K562 (cell line): ENCODE data around the gene FSTL4. TPM values are rescaled to one million over a fixed set of nuclear protein-coding genes. Genes with fewer than 3 reads are reported as not detected.

ENCODE experiments used
- ATAC-seq: fragments of 200-7000 bp; cut with Tn5 transposase; 3 replicates; pipeline ENCODE4 v1.9.1; 2020; ENCODE audit warnings: moderate library complexity
- BruUV-seq: library from RNA; stranded (reverse); fragments of 400-500 nt; replicated peaks from 2 replicates; lab custom pipeline; 2021; lab: Mats Ljungman, UMichigan
- CTCF ChIA-PET: fragments of 300-600 bp; formaldehyde crosslinking; extraction: SDS; loops from one replicate; lab custom pipeline; 2021; ENCODE audit warnings: low intra/inter-chr PET ratio; lab: Yijun Ruan, JAX
- POLR2A ChIA-PET: fragments of 300-600, 350-650 bp; sonication (Branson Sonifier 250); formaldehyde crosslinking; extraction: SDS; loops from one replicate; lab custom pipeline; 2021; ENCODE audit warnings: antibody characterized with exemption, inconsistent platforms; lab: Yijun Ruan, JAX
- DNase-seq, 4 experiments: peaks; one replicate each; pipeline versions ENCODE4 v3.0.0 to v3.0.0-alpha.2; 2011 to 2018; ENCODE audit warnings: low spot score in 3 of 4, mixed read lengths in 3 of 4; ENCODE audit errors: extremely low read depth in 1 of 4
- FAIRE-seq: peaks from 2 replicates; lab custom pipeline; 2011; peaks lifted over from hg19 to GRCh38; lab: Jason Lieb, UNC
- H2AFZ ChIP-seq: 2 replicates; pipeline ENCODE4 v1.6.0; 2011; ENCODE audit warnings: low read depth, low read length, control low read depth, inconsistent platforms
- H3K27ac ChIP-seq: fragments of 200-600 bp; 3 replicates; pipeline ENCODE4 v1.8.0; 2011; ENCODE audit warnings: low read depth, mild to moderate bottlenecking, control low read depth, inconsistent platforms, low read length, moderate library complexity, mixed read lengths; ENCODE audit errors: extremely low read depth
- H3K27me3 ChIP-seq, 2 experiments: fragments of 300-600 bp in 1 of 2; 2 replicates in 1 of 2; 3 replicates in 1 of 2; pipeline versions ENCODE4 v1.6.0 to v1.8.0; 2011; ENCODE audit warnings: inconsistent platforms in 2 of 2, low read length in 2 of 2, mild to moderate bottlenecking in 1 of 2, mixed read lengths in 1 of 2, moderate library complexity in 1 of 2; ENCODE audit not compliant: control insufficient read depth in 2 of 2, insufficient read depth in 2 of 2
- H3K36me3 ChIP-seq: fragments of 300-600 bp; 3 replicates; pipeline ENCODE4 v1.8.0; 2011; ENCODE audit warnings: mild to moderate bottlenecking, low read length, inconsistent platforms; ENCODE audit not compliant: control insufficient read depth, insufficient read depth
- H3K4me1 ChIP-seq, 2 experiments: fragments of 200-600 bp in 1 of 2; replicated peaks in 1 of 2; 2 replicates in 1 of 2; 3 replicates in 1 of 2; pipeline versions ENCODE4 v1.5.1 to v1.8.0; 2011; ENCODE audit warnings: inconsistent platforms in 2 of 2, low read length in 2 of 2, mild to moderate bottlenecking in 1 of 2, mixed read lengths in 1 of 2, moderate library complexity in 1 of 2; ENCODE audit not compliant: control insufficient read depth in 2 of 2, insufficient read depth in 2 of 2
- H3K4me2 ChIP-seq: 2 replicates; pipeline ENCODE4 v1.6.1; 2011; ENCODE audit warnings: low read length, control low read depth, inconsistent platforms, mixed read lengths; ENCODE audit not compliant: insufficient read depth
- H3K4me3 ChIP-seq: fragments of 200-600 bp; sonication (generic), shearing (Covaris generic); 2 replicates; pipeline ENCODE4 v1.5.1; 2016; ENCODE audit warnings: control low read depth, inconsistent platforms
- H3K79me2 ChIP-seq: fragments of 200-600 bp; 3 replicates; pipeline ENCODE4 v1.8.0; 2011; ENCODE audit warnings: low read length, inconsistent platforms; ENCODE audit not compliant: control insufficient read depth, insufficient read depth
- H3K9ac ChIP-seq, 2 experiments: 2 replicates each; pipeline versions ENCODE4 v1.6.0 to v1.6.1; 2011; ENCODE audit warnings: low read depth in 2 of 2, low read length in 2 of 2, control low read depth in 1 of 2, inconsistent platforms in 1 of 2, mild to moderate bottlenecking in 1 of 2, mixed read lengths in 1 of 2; ENCODE audit not compliant: insufficient read depth in 1 of 2
- H3K9me1 ChIP-seq: one replicate; pipeline ENCODE4 v1.6.0; 2011; ENCODE audit warnings: inconsistent platforms, mild to moderate bottlenecking, low read length, moderate library complexity; ENCODE audit not compliant: control insufficient read depth, insufficient read depth
- H3K9me3 ChIP-seq: replicated peaks from 2 replicates; pipeline ENCODE4 v1.5.1; 2011; ENCODE audit warnings: low read depth, low read length, inconsistent platforms; ENCODE audit not compliant: control insufficient read depth, insufficient read depth
- H4K20me1 ChIP-seq: replicated peaks from 2 replicates; pipeline ENCODE4 v1.6.1; 2011; ENCODE audit warnings: low read length, inconsistent platforms, mixed read lengths; ENCODE audit not compliant: control insufficient read depth, insufficient read depth
- ARHGAP35 ChIP-seq: fragments of 450-650 bp; IDR thresholded peaks from 2 replicates; pipeline ENCODE4 v1.6.1; 2018; ENCODE audit not compliant: partially characterized antibody
- CLOCK ChIP-seq: fragments of 250-450 bp; sonication (Bioruptor Pico); IDR thresholded peaks from 2 replicates; pipeline ENCODE4 v1.4.0; 2020; ENCODE audit warnings: mild to moderate bottlenecking, moderate library complexity, borderline replicate concordance
- EP400 ChIP-seq: fragments of 450-650 bp; IDR thresholded peaks from 2 replicates; pipeline ENCODE4 v1.6.1; 2017; ENCODE audit warnings: antibody characterized with exemption, mild to moderate bottlenecking, moderate library complexity
- GTF3C2 ChIP-seq: IDR thresholded peaks from 3 replicates; pipeline ENCODE4 v1.6.1; 2011; ENCODE audit warnings: borderline replicate concordance, mild to moderate bottlenecking, moderate library complexity; ENCODE audit not compliant: insufficient read length; ENCODE audit errors: extremely low read depth
- KLF10 ChIP-seq: fragments of 250-450 bp; sonication (Bioruptor Pico); IDR thresholded peaks from 2 replicates; pipeline ENCODE4 v1.6.1; 2021; ENCODE audit warnings: matching md5 sums
- ZNF232 ChIP-seq: sonication (generic); formaldehyde crosslinking; IDR thresholded peaks from 2 replicates; pipeline ENCODE4 v1.8.0; 2022; ENCODE audit warnings: mild to moderate bottlenecking, missing genetic modification reagents
- WGBS: fragments of 100-300 bp; shearing (Covaris generic); methylation state at CpG from one replicate; pipeline ENCODE4 v1.1.6; 2016; ENCODE audit warnings: low coverage, mixed read lengths; ENCODE audit not compliant: insufficient coverage; ENCODE audit errors: missing lambda C conversion rate; 5-methylcytosine and 5-hydroxymethylcytosine counted together
- in situ Hi-C: fragments of 300-500 bp; cut with MboI; formaldehyde crosslinking; loops from 4 replicates; pipeline ENCODE4 v1.15.0; 2018; ENCODE audit warnings: inconsistent platforms, mixed read lengths
- intact Hi-C: fragments of 100-400 bp; cut with micrococcal nuclease; formaldehyde crosslinking; loops from 2 replicates; pipeline ENCODE4 v1.14.2; 2022
- polyA plus RNA-seq, 8 experiments: library from polyadenylated mRNA; depleted of rRNA in 4 of 8; stranded (reverse) in 5 of 8; unstranded in 3 of 8; fragments of >200 nt; fragmentation: Nextera tagmentation in 2 of 8; fragmentation: Illumina TruSeq in 1 of 8; extraction: Ambion mirVana in 2 of 8; extraction: Trizol in 1 of 8; gene quantifications; 2 replicates each; pipeline versions ENCODE4 v1.2.1 to v1.2.3, GENCODE V29; 2011 to 2014; ENCODE audit warnings: inconsistent platforms in 1 of 8, missing spikeins in 1 of 8
- total RNA-seq, 7 experiments: library from RNA; depleted of rRNA in 6 of 7; stranded (reverse); fragments of >200 nt in 6 of 7; fragmentation: Illumina TruSeq in 2 of 7; extraction: Trizol in 2 of 7; gene quantifications; 2 replicates each; pipeline versions ENCODE4 v1.2.1 to v1.2.3, GENCODE V29; 2011 to 2021; ENCODE audit warnings: low replicate concordance in 1 of 7

The FSTL4 gene
- total and polyA plus RNA-seq, 9 of the 15 experiments (the other 6 are each of a cell fraction or from before 2014, with no cell fraction given) = 0.08 to 0.18 (median 0.10) TPM; not detected in 5

- FAIRE-seq = no peak
- H2AFZ ChIP-seq = no peak overlapping the region
- H3K4me3 ChIP-seq = no peak overlapping the region
- no peak for ATAC-seq
- ChIA-PET CTCF (no interaction called here), POLR2A (no interaction called here)
- no peaks in the 10 kb centered on the region for H3K36me3 ChIP-seq
- no peaks in the 10 kb centered on the region for H3K9me3 ChIP-seq
- peaks cover 3% of the 10 kb centered on the region; the same call in 1 of the 2 replicates for H4K20me1 ChIP-seq
- TF ChIP-seq ARHGAP35 = no peak
- TF ChIP-seq ZNF232 = no peak
- TF ChIP-seq KLF10 (CRISPR knock-in tag) = no peak
- TF ChIP-seq GTF3C2 = no peak
- no peak for TF ChIP-seq EP400
- no peak for TF ChIP-seq CLOCK
- H3K27me3 ChIP-seq = peaks cover 4 to 70% of the 10 kb centered on the region in 2 experiments; a peak in 3 of 5 replicates
- no peaks in the 10 kb centered on the region for H3K4me1 ChIP-seq
- 0% methylated on average over 9 of the region's 9 CpGs for WGBS
- DNase-seq = no peak
- in situ Hi-C loops (no loop called here), intact Hi-C loops (no loop called here)
- H3K9ac ChIP-seq = no peak overlapping the region
- no TSS peak for BruUV-seq
- no peak overlapping the region for H3K27ac ChIP-seq
- no peaks in the 10 kb centered on the region for H3K79me2 ChIP-seq
- no peak overlapping the region for H3K4me2 ChIP-seq
- H3K9me1 ChIP-seq = no peaks in the 10 kb centered on the region
Measured at GRCh38 chr5:133337795-133338445, 274.4 kb downstream of the FSTL4 start.
